SU-DHL-6 (cell line): ENCODE measurements around the gene DGKB.

ENCODE experiments used
- H2AFZ ChIP-seq: fragments of 200-600 bp; sonication (generic); 2 replicates; pipeline ENCODE4 v1.6.1; 2014; ENCODE audit warnings: low read depth, mild to moderate bottlenecking, moderate library complexity, mixed read lengths, antibody characterized with exemption, low read length; ENCODE audit not compliant: severe bottlenecking
- H3F3A ChIP-seq: fragments of 200-600 bp; shearing (Covaris generic); 2 replicates; pipeline ENCODE4 v1.6.0; 2016; ENCODE audit warnings: antibody characterized with exemption, mild to moderate bottlenecking; ENCODE audit not compliant: insufficient read depth
- H3K27ac ChIP-seq: fragments of 200-600 bp; sonication (generic); 2 replicates; pipeline ENCODE4 v1.5.1; 2016; ENCODE audit warnings: low read depth, mild to moderate bottlenecking, low read length, moderate library complexity, mixed read lengths
- H3K27me3 ChIP-seq: fragments of 200-600 bp; sonication (generic), shearing (Covaris generic); 2 replicates; pipeline ENCODE4 v1.6.0; 2014; ENCODE audit warnings: mild to moderate bottlenecking, low read length
- H3K36me3 ChIP-seq: fragments of 200-600 bp; sonication (generic); 2 replicates; pipeline ENCODE4 v1.6.1; 2014; ENCODE audit warnings: mild to moderate bottlenecking, low read length, mixed read lengths
- H3K4me2 ChIP-seq: fragments of 300-600, 200-600 bp; shearing (Covaris generic), sonication (generic); 2 replicates; pipeline ENCODE4 v1.6.0; 2014; ENCODE audit warnings: low read length, low read depth, mild to moderate bottlenecking; ENCODE audit not compliant: poor library complexity, severe bottlenecking
- H3K4me3 ChIP-seq: fragments of 200-600 bp; sonication (generic); 2 replicates; pipeline ENCODE4 v1.5.1; 2014; ENCODE audit warnings: antibody characterized with exemption, low read length, mild to moderate bottlenecking, mixed read lengths; ENCODE audit not compliant: insufficient read depth, poor library complexity, severe bottlenecking
- H3K79me2 ChIP-seq: fragments of 200-600 bp; sonication (generic); 2 replicates; pipeline ENCODE4 v1.6.1; 2014; ENCODE audit warnings: mild to moderate bottlenecking, low read length, moderate library complexity; ENCODE audit not compliant: insufficient read depth
- H3K9ac ChIP-seq: fragments of 200-600 bp; sonication (generic); 2 replicates; pipeline ENCODE4 v1.7.0; 2014; ENCODE audit warnings: mild to moderate bottlenecking, low read length
- H3K9me2 ChIP-seq: fragments of 200-600 bp; sonication (generic); replicated peaks from 2 replicates; pipeline ENCODE4 v1.6.1; 2014; ENCODE audit warnings: low read length; ENCODE audit not compliant: insufficient read depth
- H3K9me3 ChIP-seq: fragments of 200-600 bp; sonication (generic); 2 replicates; pipeline ENCODE4 v1.6.1; 2014; ENCODE audit warnings: low read length, mixed read lengths; ENCODE audit not compliant: insufficient read depth
- H4K20me1 ChIP-seq: fragments of 200-600 bp; sonication (generic); 2 replicates; pipeline ENCODE4 v1.6.1; 2014; ENCODE audit warnings: low read depth, mild to moderate bottlenecking, antibody characterized with exemption, low read length, moderate library complexity, mixed read lengths
- CTCF ChIP-seq: fragments of 200-600 bp; sonication (generic); IDR thresholded peaks from one replicate; pipeline ENCODE4 v1.5.1; 2017; ENCODE audit warnings: antibody characterized with exemption, mild to moderate bottlenecking, low read length, moderate library complexity; ENCODE audit not compliant: insufficient read depth, poor library complexity, severe bottlenecking
- EZH2phosphoT487 ChIP-seq: fragments of 200-600 bp; sonication (generic), shearing (Covaris generic); conservative IDR thresholded peaks from 2 replicates; pipeline ENCODE4 v1.6.1; 2018; ENCODE audit warnings: mild to moderate bottlenecking, antibody characterized with exemption, low read length, moderate library complexity, mixed read lengths

DGKB gene

DNA sequence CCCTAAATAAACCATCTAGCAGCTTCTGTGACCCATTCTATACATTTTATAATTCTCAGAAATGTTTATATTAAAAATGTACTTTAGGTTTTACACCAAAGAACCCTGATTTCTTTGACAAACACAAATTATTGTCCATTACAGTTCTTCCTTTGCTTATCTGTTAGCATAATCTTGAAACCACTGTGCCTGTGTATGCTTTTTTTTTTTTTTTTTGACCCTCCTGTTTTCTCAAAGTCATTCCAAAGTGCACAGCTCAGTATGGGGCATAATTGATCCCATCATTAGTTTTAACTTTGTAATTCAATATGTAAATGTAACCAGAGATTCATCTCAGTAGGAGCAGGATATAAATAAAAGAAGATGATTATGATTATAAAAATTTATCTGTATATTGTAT lies 229.3 kb downstream of the DGKB start:
- 0 out of 2 replicates have a peak, but pooled peaks cover 4% of the 10 kb centered on the region for H4K20me1 ChIP-seq
- no peak overlapping the region for H3K4me3 ChIP-seq
- H3K27ac ChIP-seq = no peak overlapping the region
- no peaks in the 10 kb centered on the region for H3K79me2 ChIP-seq
- no peaks in the 10 kb centered on the region for H3K9me2 ChIP-seq
- H3K9ac ChIP-seq = no peak overlapping the region
- no peaks in the 10 kb centered on the region for H3F3A ChIP-seq
- H3K4me2 ChIP-seq = no peak overlapping the region
- TF ChIP-seq EZH2phosphoT487 (no peak), CTCF (no peak)
- H2AFZ ChIP-seq = no peak overlapping the region
- H3K36me3 ChIP-seq = no peaks in the 10 kb centered on the region
- no peaks in the 10 kb centered on the region for H3K27me3 ChIP-seq
- H3K9me3 ChIP-seq = no peaks in the 10 kb centered on the region

DNA sequence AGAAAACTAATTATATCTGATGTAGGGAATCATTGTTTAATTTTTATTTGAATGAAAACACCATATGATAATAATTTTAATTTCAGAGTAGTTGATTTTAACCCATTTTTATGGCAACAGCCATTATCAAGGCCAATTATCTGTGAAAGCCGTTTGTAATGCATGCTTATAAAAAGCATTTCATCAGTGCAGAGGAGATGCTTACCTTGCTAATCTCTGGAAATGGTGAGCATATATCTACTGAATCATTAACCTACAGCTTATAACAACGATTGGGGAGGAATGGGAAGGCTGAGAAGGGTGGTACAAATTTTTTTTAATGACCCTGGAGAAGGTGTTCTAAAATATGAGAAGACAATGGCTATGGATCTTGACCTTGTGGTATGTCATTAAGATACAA lies 235.6 kb downstream of the DGKB start:
- no peak overlapping the region for H2AFZ ChIP-seq
- H3K9me2 ChIP-seq = no peaks in the 10 kb centered on the region
- no peak overlapping the region for H3K9ac ChIP-seq
- H3K27ac ChIP-seq = no peak overlapping the region
- H4K20me1 ChIP-seq = 0 out of 2 replicates have a peak, but pooled peaks cover 2% of the 10 kb centered on the region
- H3K4me2 ChIP-seq = no peak overlapping the region
- H3K4me3 ChIP-seq = no peak overlapping the region
- H3K36me3 ChIP-seq = no peaks in the 10 kb centered on the region
- H3K79me2 ChIP-seq = no peaks in the 10 kb centered on the region
- no peaks in the 10 kb centered on the region for H3K9me3 ChIP-seq
- H3F3A ChIP-seq = no peaks in the 10 kb centered on the region
- no peaks in the 10 kb centered on the region for H3K27me3 ChIP-seq
- TF ChIP-seq CTCF (no peak), EZH2phosphoT487 (no peak)

- Histone ChIP-seq H3K4me3 (no peak overlapping the region), H3K9me3 (no peaks in the 10 kb centered on the region), H3K36me3 (no peaks in the 10 kb centered on the region), H3K9ac (no peak overlapping the region), H3F3A (no peaks in the 10 kb centered on the region), H3K79me2 (no peaks in the 10 kb centered on the region), H4K20me1 (no peaks in the 10 kb centered on the region), H2AFZ (no peak overlapping the region), H3K4me2 (no peak overlapping the region), H3K9me2 (no peaks in the 10 kb centered on the region), H3K27me3 (no peaks in the 10 kb centered on the region), H3K27ac (no peak overlapping the region)
- no peak for TF ChIP-seq EZH2phosphoT487
- no peak for TF ChIP-seq CTCF
Measured at GRCh38 chr7:14666304-14666703, 236.2 kb downstream of the DGKB start.
